COLO668 (cell line): ENCODE data around the gene LAMA1.

Source experiments
- DNase-seq: peaks from one replicate; lab custom pipeline; 2025; ENCODE audit not compliant: unreplicated experiment; lab: John Stamatoyannopoulos, UW

The LAMA1 gene

GRCh38 chr18:7000484-7001096 lies 117.0 kb downstream of the LAMA1 start:
- DNase-seq: no peak

- DNase-seq: no peak
Measured at GRCh38 chr18:6997808-6998207, 119.8 kb downstream of the LAMA1 start.

GRCh38 chr18:6994771-6995430 lies 122.7 kb downstream of the LAMA1 start:
- DNase-seq: no peak

GRCh38 chr18:6994056-6994770 lies 123.4 kb downstream of the LAMA1 start:
- DNase-seq: no peak

GRCh38 chr18:6992761-6993160 lies 124.8 kb downstream of the LAMA1 start:
- no peak for DNase-seq

GRCh38 chr18:6983366-6983765 lies 134.2 kb downstream of the LAMA1 start:
- DNase-seq: no peak

GRCh38 chr18:6982398-6982797 lies 135.2 kb downstream of the LAMA1 start:
- no peak for DNase-seq

GRCh38 chr18:6980363-6980762 lies 137.2 kb downstream of the LAMA1 start:
- DNase-seq: no peak

- DNase-seq: no peak
Measured at GRCh38 chr18:6979954-6980353, 137.6 kb downstream of the LAMA1 start.

GRCh38 chr18:6976935-6977334 lies 140.7 kb downstream of the LAMA1 start:
- no peak for DNase-seq

GRCh38 chr18:6975084-6975483 lies 142.5 kb downstream of the LAMA1 start:
- no peak for DNase-seq

- DNase-seq: no peak
Measured at GRCh38 chr18:6971823-6972478, 145.6 kb downstream of the LAMA1 start.

- no peak for DNase-seq
Measured at GRCh38 chr18:6963452-6964097, 154.0 kb downstream of the LAMA1 start.

GRCh38 chr18:6962571-6963451 lies 154.8 kb downstream of the LAMA1 start:
- DNase-seq: no peak

GRCh38 chr18:6961331-6961730 lies 156.3 kb downstream of the LAMA1 start:
- DNase-seq: no peak

- DNase-seq: no peak
Measured at GRCh38 chr18:6960656-6961055, 156.9 kb downstream of the LAMA1 start.

- DNase-seq: no peak
Measured at GRCh38 chr18:6960124-6960523, 157.5 kb downstream of the LAMA1 start.

GRCh38 chr18:6959110-6959509 lies 158.5 kb downstream of the LAMA1 start:
- no peak for DNase-seq

GRCh38 chr18:6956999-6957398 lies 160.6 kb downstream of the LAMA1 start:
- DNase-seq: no peak

- DNase-seq: no peak
Measured at GRCh38 chr18:6956495-6956894, 161.1 kb downstream of the LAMA1 start.
